OCI-LY1 (cell line): ENCODE measurements around the gene DCAF5.

Experiments
- H2AFZ ChIP-seq: fragments of 200-600 bp; sonication (generic), shearing (Covaris generic); 2 replicates; pipeline ENCODE4 v1.6.0; 2014; ENCODE audit warnings: antibody characterized with exemption, mild to moderate bottlenecking, low read length
- H3F3A ChIP-seq: fragments of 200-600 bp; sonication (generic), shearing (Covaris generic); 2 replicates; pipeline ENCODE4 v1.6.0; 2014; ENCODE audit warnings: mild to moderate bottlenecking, antibody characterized with exemption, low read length, moderate library complexity; ENCODE audit not compliant: insufficient read depth
- H3K27ac ChIP-seq: fragments of 200-600 bp; sonication (generic); 2 replicates; pipeline ENCODE4 v1.5.1; 2014; ENCODE audit warnings: low read length, mixed run types, mild to moderate bottlenecking, low read depth; ENCODE audit not compliant: poor library complexity, severe bottlenecking
- H3K27me3 ChIP-seq: fragments of 200-600 bp; sonication (generic); 2 replicates; pipeline ENCODE4 v1.6.0; 2014; ENCODE audit warnings: antibody characterized with exemption, mild to moderate bottlenecking, low read length, moderate library complexity; ENCODE audit not compliant: insufficient read depth
- H3K36me3 ChIP-seq: fragments of 200-600 bp; sonication (generic); 2 replicates; pipeline ENCODE4 v1.6.1; 2014; ENCODE audit warnings: mild to moderate bottlenecking, antibody characterized with exemption, low read length, moderate library complexity, mixed read lengths; ENCODE audit not compliant: insufficient read depth
- H3K4me1 ChIP-seq: fragments of 200-600 bp; sonication (generic); 2 replicates; pipeline ENCODE4 v1.5.1; 2014; ENCODE audit warnings: mild to moderate bottlenecking, low read length, moderate library complexity; ENCODE audit not compliant: insufficient read depth, severe bottlenecking
- H3K4me2 ChIP-seq: fragments of 200-600 bp; sonication (generic), shearing (Covaris generic); 2 replicates; pipeline ENCODE4 v1.6.1; 2014; ENCODE audit warnings: low read length
- H3K4me3 ChIP-seq: fragments of 200-600 bp; sonication (generic); 2 replicates; pipeline ENCODE4 v1.5.1; 2014; ENCODE audit warnings: low read length, low read depth, mild to moderate bottlenecking, mixed read lengths; ENCODE audit not compliant: poor library complexity, severe bottlenecking
- H3K79me2 ChIP-seq: fragments of 200-600 bp; shearing (Covaris generic); 2 replicates; pipeline ENCODE4 v1.6.1; 2016; ENCODE audit warnings: mixed run types, low read length, mixed read lengths; ENCODE audit not compliant: insufficient read depth
- H3K9ac ChIP-seq: fragments of 200-600 bp; sonication (generic), shearing (Covaris generic); 2 replicates; pipeline ENCODE4 v1.6.1; 2014; ENCODE audit warnings: mild to moderate bottlenecking, low read length, mixed read lengths
- H3K9me2 ChIP-seq: fragments of 200-600 bp; sonication (generic), shearing (Covaris generic); 2 replicates; pipeline ENCODE4 v1.6.1; 2014; ENCODE audit warnings: low read depth, mild to moderate bottlenecking, low read length, mixed read lengths
- H3K9me3 ChIP-seq: fragments of 200-600 bp; shearing (Covaris generic); 2 replicates; pipeline ENCODE4 v1.6.1; 2014; ENCODE audit warnings: low read length, mixed read lengths
- H4K20me1 ChIP-seq: fragments of 200-600 bp; sonication (generic), shearing (Covaris generic); 2 replicates; pipeline ENCODE4 v1.6.0; 2016; ENCODE audit warnings: mild to moderate bottlenecking, low read length; ENCODE audit not compliant: insufficient read depth
- EZH2 ChIP-seq: fragments of 200-600 bp; sonication (generic), shearing (Covaris generic); IDR thresholded peaks from 2 replicates; pipeline ENCODE4 v1.8.0; 2017; ENCODE audit warnings: borderline replicate concordance, mixed run types, mild to moderate bottlenecking, antibody characterized with exemption, low read length, moderate library complexity, mixed read lengths
- TF ChIP-seq, protein P1 (sequence below): fragments of 200-600 bp; sonication (generic), shearing (Covaris generic); IDR thresholded peaks from 2 replicates; pipeline ENCODE4 v1.5.1; 2017; ENCODE audit warnings: mild to moderate bottlenecking, antibody characterized with exemption, low read length, moderate library complexity, mixed read lengths

Gene DCAF5

DNA sequence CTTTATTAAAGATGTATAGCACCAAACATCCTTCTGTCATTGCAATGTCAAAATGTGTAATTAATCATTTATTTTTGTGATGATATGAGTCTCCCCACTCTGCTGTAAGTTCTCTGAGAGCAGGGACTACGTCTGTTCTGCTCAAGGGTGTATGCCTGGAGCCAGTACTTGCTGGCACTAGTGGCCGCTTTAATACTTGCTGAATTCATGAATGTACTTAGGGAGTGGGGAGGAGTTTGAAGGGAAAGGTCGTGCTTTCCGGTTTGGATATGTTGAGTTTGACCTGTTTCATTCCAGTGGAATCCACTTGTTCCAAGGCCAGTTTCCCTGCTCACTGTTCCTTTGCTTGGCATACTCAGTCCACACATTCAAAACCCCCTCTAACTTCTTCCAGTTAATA lies 1.9 kb upstream of the DCAF5 start:
- H3K27ac ChIP-seq, result no peak overlapping the region
- H3K79me2 ChIP-seq, result peaks cover 15% of the 10 kb centered on the region
- H3K9me3 ChIP-seq, result no peaks in the 10 kb centered on the region
- no peaks in the 10 kb centered on the region; the same call in none of the 2 replicates for H3K27me3 ChIP-seq
- H3F3A ChIP-seq, result no peaks in the 10 kb centered on the region
- peaks cover 24% of the 10 kb centered on the region for H3K4me1 ChIP-seq
- TF ChIP-seq EZH2, result no peak
- TF ChIP-seq, protein P1, sequence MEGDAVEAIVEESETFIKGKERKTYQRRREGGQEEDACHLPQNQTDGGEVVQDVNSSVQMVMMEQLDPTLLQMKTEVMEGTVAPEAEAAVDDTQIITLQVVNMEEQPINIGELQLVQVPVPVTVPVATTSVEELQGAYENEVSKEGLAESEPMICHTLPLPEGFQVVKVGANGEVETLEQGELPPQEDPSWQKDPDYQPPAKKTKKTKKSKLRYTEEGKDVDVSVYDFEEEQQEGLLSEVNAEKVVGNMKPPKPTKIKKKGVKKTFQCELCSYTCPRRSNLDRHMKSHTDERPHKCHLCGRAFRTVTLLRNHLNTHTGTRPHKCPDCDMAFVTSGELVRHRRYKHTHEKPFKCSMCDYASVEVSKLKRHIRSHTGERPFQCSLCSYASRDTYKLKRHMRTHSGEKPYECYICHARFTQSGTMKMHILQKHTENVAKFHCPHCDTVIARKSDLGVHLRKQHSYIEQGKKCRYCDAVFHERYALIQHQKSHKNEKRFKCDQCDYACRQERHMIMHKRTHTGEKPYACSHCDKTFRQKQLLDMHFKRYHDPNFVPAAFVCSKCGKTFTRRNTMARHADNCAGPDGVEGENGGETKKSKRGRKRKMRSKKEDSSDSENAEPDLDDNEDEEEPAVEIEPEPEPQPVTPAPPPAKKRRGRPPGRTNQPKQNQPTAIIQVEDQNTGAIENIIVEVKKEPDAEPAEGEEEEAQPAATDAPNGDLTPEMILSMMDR, result no peak
- no peak overlapping the region for H3K9ac ChIP-seq
- peaks cover under 1% of the 10 kb centered on the region; the same call in 1 of the 2 replicates for H3K36me3 ChIP-seq
- no peaks in the 10 kb centered on the region for H4K20me1 ChIP-seq
- no peak overlapping the region for H3K4me2 ChIP-seq
- H3K9me2 ChIP-seq, result no peaks in the 10 kb centered on the region
- no peak overlapping the region for H2AFZ ChIP-seq
- H3K4me3 ChIP-seq, result no peak overlapping the region

DNA sequence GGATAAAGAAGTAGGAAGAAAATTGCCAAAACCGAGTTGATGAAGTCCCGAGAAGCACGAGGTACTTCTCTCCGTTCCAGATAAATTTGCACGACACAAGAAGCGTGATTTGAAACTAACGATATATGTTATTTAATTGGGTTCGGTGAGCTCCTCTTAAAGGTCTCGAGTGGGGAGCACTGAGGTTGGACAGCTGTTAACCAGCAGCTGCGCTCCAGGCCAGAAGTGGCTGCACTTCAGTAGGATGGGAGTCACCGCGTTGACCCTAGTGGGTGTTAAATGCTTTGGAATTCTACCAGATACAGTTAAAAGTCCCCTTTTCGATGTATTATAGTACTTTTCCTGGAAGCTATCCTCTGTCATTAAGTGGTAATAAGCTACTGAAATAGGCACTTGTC lies 953 bp upstream of the DCAF5 start:
- Histone ChIP-seq H3K4me2 (peak overlapping the region; percentile 97), H3K27me3 (no peaks in the 10 kb centered on the region; the same call in none of the 2 replicates), H3K9me2 (no peaks in the 10 kb centered on the region), H3F3A (no peaks in the 10 kb centered on the region), H3K36me3 (peaks cover 9% of the 10 kb centered on the region; the same call in 1 of the 2 replicates), H3K9ac (peak overlapping the region; percentile 96), H3K4me1 (peaks cover 26% of the 10 kb centered on the region), H2AFZ (no peak overlapping the region), H3K9me3 (no peaks in the 10 kb centered on the region), H3K4me3 (peak overlapping the region; percentile 98), H3K27ac (no peak overlapping the region), H3K79me2 (peaks cover 23% of the 10 kb centered on the region), H4K20me1 (no peaks in the 10 kb centered on the region)
- TF ChIP-seq, protein P1, result no peak
- TF ChIP-seq EZH2, result no peak

DNA sequence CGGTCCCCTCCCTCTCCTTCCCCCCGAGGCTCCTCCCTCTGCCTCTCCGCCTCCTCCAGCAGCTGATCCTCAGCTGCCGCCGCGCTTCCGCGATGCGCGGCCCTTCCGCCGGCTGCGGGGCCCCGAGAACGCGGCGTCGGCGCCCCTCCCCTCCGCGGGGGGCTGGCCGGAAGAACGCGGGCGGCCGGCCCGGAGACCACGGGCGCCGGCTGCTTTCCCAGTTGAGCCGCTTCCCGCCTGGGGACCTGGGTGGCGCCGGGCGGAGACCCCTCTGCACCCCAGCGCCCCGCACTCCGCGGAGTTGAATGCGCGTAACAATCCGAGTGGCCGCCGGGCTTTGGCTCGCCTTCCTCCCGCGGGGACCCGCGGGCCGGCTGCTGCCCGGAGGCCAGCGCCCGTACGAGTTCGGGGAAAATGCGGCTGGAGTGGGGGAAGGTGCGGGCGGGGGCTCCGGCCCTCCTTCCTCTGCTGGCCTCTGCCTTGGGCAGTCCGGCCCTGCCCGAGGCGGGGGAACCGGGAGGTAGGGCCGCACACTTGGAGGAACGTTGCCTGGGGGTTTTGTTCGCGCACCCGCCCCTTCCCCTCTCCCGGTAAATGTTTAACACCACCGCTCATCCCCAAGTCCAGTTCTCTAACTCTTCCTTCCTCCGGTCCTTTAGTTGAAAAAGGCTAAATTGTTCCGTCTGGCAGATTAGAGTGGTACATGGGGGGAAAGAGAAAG lies 393 bp upstream of the DCAF5 start:
- no peaks in the 10 kb centered on the region for H3F3A ChIP-seq
- H3K4me3 ChIP-seq, result peak overlapping the region; percentile 98
- no peak overlapping the region for H2AFZ ChIP-seq
- H3K79me2 ChIP-seq, result peaks cover 25% of the 10 kb centered on the region
- H3K36me3 ChIP-seq, result peaks cover 15% of the 10 kb centered on the region; the same call in 1 of the 2 replicates
- no peak overlapping the region for H3K27ac ChIP-seq
- no peaks in the 10 kb centered on the region for H3K9me2 ChIP-seq
- H3K4me2 ChIP-seq, result peak overlapping the region; percentile 97
- H4K20me1 ChIP-seq, result no peaks in the 10 kb centered on the region
- no peaks in the 10 kb centered on the region for H3K9me3 ChIP-seq
- no peak for TF ChIP-seq EZH2
- TF ChIP-seq, protein P1, result no peak
- H3K4me1 ChIP-seq, result peaks cover 26% of the 10 kb centered on the region
- H3K27me3 ChIP-seq, result no peaks in the 10 kb centered on the region; the same call in none of the 2 replicates
- peak overlapping the region; percentile 96 for H3K9ac ChIP-seq
